HG03139 (cell line): ENCODE results near the gene RAB4A.
"Not testable (repeated sequence)": the region's sequence is repeated elsewhere in the genome, so short reads cannot be mapped to it uniquely, and the experiment has no call there.

ENCODE experiments used
- ATAC-seq: cut with Tn5 transposase; IDR thresholded peaks from one replicate; pipeline ENCODE4 v1.9.1; 2021; ENCODE audit not compliant: unreplicated experiment

RAB4A gene

DNA sequence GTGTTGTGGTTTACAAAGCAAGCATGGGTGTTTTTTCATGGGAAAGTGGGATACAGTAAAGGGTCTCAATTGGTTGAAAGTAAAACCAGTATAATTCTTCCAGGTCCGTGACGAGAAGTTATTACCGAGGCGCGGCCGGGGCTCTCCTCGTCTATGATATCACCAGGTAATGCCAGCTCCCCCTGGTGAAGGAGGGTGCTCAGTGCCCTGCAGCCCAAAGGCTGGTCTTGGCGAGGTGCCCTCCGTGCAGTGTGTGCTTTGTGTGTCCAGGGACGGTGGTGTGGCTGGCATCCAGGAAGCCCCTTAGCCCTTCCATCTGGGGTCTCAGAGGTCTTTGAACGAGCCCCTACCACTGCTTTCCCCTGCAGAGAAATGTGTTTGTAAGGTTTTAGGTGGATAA, 24.8 kb downstream of the RAB4A start:
- no peak for ATAC-seq

- ATAC-seq: no peak
Observed at GRCh38 chr1:229296541-229296941, 25.6 kb downstream of the RAB4A start.

DNA sequence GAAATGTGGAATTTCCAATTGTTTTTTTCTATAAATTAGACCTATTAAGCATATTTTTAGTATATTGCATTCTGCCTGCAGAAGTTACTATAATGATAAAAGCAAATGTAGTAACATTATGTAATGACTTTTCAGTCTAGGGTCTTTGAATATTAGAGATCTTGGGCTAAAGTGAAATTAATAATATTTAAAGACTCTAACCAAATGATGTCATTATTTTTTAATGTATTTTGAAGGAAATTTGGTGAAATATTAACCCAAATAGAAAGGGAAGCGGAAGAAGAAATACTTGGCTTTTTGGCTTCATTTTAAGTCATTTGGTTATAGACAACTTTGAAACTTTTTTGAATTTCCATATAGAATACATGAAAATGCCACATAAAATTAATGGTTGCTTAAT, 26.8 kb downstream of the RAB4A start:
- ATAC-seq: no peak

DNA sequence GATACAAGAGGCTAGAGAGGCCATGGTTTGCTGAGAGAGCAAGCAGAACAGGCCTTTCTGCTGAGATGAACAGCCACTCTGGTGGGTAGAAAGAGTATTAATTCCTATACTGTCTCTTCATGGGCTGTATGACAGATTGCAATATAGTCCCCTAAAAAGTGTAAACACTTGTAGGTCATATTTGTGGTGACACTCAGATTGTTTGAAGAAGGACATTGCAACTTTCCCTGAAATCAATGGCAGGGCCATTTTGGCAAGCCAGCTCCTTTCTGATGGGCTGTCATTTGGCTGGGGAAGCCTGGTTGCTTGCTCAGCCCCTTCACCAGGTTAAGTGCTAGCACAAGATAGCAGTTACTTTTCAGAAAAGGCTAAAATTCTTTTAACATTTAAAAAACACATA, 27.5 kb downstream of the RAB4A start:
- no peak for ATAC-seq

DNA sequence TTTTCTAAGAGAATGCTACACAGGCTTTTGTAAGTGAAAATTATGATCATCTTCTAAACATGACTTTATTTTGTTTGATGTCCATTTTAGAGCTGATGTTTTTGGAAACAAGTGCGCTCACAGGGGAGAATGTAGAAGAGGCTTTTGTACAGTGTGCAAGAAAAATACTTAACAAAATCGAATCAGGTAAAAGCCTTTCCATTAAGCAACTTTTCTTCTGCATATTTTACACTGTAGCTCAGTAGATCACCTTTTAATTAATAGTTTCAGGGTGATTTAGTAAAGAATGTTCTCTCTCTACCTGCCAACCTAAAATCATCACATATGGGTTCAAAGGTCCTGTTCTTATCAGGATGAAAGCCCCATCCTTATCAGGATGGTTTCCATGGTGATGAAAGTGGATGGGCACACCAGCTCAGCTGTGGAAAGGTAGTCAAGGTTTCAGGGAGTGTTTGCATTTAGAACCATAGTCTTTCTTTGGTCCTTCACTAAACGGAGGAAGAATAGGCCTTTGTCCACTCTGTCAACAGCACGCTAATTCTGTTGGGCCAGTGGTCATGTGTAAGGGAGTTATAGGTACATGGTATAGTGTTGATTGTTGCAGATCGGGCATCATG, 28.1 kb downstream of the RAB4A start:
- ATAC-seq: no peak

GRCh38 chr1:229300099-229300757, 29.3 kb downstream of the RAB4A start:
- ATAC-seq: no peak

GRCh38 chr1:229302740-229303139, 31.8 kb downstream of the RAB4A start:
- no peak for ATAC-seq

DNA sequence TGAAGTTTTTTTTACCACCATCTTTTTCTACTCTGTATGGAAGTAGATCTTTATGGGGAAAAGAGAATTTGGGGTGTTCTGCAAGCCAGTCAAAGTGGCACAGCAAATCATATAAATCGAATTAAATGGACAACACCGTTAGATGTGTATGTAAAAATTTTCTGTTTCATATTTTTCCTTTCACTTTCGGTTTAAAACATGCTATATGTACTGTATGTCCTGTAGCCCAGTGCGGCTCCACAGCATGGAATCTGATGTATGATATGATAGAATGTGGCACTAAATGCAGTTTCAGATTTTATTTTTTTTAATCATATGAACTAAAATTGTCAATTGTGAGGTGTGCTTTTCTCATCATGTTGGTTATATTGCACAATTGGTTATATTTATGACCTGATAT, 32.9 kb downstream of the RAB4A start:
- no peak for ATAC-seq

GRCh38 chr1:229305392-229305791, 34.5 kb downstream of the RAB4A start:
- ATAC-seq: no peak

DNA sequence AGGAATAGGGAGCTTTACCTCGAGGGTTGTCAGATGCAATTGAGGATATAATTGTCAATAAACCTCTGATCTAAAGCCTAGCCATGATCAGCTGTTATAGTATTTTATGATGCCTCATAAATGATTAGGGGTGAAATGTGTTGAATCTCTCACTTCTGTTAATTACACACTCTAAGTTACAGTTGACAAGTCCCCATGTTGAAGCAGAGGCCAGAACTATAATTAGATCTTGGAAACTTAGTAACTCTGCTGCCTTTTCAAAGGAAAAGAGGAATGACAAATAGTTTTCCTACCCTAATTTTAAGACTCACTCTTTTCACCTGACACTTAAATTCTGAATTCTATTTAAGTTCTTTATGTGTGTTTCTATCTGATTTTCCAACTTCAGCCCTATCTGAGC, 38.2 kb downstream of the RAB4A start:
- ATAC-seq: no peak

DNA sequence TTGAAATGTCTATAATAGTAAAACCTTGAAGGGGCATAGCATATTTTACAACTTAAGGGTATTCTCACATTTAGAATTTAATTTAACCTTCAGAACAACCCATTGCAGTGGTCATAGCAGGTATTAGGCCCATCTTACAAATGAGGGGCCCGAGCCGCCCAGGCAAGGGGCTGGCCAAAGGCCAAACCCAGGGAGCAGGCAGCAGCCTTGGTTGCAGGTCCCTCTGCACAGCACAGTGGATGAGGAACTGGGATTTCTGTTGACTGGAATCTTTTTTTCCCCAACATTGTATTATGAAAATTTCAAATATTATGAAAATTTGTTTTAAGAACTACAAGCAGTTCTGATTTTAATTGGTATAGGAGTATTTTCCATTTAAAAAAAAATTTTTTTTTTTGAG, 38.8 kb downstream of the RAB4A start:
- no peak for ATAC-seq

- no peak for ATAC-seq
Observed at GRCh38 chr1:229310833-229311232, 39.9 kb downstream of the RAB4A start.

- no peak for ATAC-seq
Observed at GRCh38 chr1:229316166-229316565, 45.3 kb downstream of the RAB4A start.

- no peak for ATAC-seq
Observed at GRCh38 chr1:229318056-229318455, 47.1 kb downstream of the RAB4A start.

- ATAC-seq: no peak
Observed at GRCh38 chr1:229319487-229319886, 48.6 kb downstream of the RAB4A start.

DNA sequence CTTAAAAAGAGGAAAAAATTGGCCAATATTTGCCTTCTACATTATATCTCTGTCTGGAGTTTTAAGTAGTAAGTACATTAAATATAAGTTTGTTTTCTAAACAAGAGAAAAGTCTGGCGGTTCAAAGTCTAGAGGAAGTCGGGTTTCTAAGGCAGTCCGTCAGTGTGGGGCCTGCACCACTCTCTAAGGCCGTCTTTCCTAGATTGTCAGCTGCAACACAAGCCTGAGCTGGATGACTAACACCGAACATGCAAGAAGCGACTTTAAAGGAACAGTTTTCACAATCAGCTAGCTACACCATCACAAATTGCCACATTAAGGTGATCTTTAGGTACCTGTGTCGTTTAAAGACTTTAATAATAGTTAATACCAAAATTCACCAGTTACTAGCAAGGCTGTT, 52.3 kb downstream of the RAB4A start:
- no peak for ATAC-seq

GRCh38 chr1:229323885-229324553, 53.1 kb downstream of the RAB4A start:
- ATAC-seq: no peak

DNA sequence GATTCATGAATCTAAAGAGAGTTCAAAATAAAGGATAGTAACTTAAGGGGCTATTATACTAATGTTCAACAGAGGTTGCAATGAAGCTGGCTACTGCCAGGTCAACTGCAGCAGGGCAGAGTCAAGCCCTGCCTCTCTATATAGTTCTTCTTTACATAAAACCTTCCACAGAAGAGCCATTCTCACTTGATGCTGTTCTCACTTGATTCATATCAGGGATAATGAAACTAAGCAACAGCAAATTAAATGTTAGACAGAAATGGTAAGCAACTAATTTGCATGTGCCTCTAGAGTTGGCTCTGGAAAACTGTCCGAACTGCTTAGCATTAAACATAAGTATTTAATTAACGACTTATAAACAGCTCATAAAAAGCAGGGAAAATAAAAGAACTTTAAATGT, 54.5 kb downstream of the RAB4A start:
- ATAC-seq: no peak

DNA sequence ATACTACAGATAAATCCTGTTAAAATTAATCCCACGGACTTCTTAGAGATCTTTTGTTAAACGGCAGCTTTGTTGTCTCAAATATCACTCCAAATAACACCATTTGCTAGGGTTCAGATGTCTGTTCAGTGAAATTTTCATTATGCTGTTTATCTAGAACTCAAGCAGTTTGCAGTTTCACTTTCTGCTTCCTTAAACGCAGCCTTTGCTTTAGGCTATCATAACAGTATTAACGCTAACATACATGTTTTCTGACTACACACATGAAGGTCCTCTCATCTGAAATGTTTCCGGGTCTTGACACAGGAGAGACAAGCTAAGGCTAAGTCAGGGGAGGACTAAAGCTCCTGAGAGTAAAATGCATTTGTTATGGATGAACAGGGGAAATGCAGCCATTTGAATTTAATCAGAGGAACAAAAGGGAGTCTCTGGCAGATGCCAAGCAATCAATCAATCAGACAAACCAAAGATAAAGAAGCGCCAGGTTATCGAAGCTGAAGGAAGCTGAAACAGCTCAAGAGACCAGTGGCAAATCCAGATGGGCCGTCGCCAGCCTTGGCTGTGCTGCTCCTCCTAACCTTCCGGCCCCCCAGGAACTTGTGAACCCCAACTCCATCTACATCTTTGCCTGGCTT, 55.1 kb downstream of the RAB4A start:
- ATAC-seq: no peak

GRCh38 chr1:229326601-229327000, 55.7 kb downstream of the RAB4A start:
- ATAC-seq: no peak

- ATAC-seq: not testable (repeated sequence)
Observed at GRCh38 chr1:229327765-229328164, 56.9 kb downstream of the RAB4A start.
